GM18505 (cell line): Measurements from ENCODE around the gene GDPD5.

Source experiments
- ATAC-seq: cut with Tn5 transposase; IDR thresholded peaks from one replicate; pipeline ENCODE4 v1.9.1; 2021; ENCODE audit not compliant: unreplicated experiment
- POLR2A ChIP-seq: IDR thresholded peaks from 4 replicates; pipeline ENCODE4 v1.6.1; 2011; ENCODE audit warnings: borderline replicate concordance; ENCODE audit not compliant: insufficient read depth, insufficient read length; ENCODE audit errors: extremely low read depth

Gene GDPD5, protein sequence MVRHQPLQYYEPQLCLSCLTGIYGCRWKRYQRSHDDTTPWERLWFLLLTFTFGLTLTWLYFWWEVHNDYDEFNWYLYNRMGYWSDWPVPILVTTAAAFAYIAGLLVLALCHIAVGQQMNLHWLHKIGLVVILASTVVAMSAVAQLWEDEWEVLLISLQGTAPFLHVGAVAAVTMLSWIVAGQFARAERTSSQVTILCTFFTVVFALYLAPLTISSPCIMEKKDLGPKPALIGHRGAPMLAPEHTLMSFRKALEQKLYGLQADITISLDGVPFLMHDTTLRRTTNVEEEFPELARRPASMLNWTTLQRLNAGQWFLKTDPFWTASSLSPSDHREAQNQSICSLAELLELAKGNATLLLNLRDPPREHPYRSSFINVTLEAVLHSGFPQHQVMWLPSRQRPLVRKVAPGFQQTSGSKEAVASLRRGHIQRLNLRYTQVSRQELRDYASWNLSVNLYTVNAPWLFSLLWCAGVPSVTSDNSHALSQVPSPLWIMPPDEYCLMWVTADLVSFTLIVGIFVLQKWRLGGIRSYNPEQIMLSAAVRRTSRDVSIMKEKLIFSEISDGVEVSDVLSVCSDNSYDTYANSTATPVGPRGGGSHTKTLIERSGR

DNA sequence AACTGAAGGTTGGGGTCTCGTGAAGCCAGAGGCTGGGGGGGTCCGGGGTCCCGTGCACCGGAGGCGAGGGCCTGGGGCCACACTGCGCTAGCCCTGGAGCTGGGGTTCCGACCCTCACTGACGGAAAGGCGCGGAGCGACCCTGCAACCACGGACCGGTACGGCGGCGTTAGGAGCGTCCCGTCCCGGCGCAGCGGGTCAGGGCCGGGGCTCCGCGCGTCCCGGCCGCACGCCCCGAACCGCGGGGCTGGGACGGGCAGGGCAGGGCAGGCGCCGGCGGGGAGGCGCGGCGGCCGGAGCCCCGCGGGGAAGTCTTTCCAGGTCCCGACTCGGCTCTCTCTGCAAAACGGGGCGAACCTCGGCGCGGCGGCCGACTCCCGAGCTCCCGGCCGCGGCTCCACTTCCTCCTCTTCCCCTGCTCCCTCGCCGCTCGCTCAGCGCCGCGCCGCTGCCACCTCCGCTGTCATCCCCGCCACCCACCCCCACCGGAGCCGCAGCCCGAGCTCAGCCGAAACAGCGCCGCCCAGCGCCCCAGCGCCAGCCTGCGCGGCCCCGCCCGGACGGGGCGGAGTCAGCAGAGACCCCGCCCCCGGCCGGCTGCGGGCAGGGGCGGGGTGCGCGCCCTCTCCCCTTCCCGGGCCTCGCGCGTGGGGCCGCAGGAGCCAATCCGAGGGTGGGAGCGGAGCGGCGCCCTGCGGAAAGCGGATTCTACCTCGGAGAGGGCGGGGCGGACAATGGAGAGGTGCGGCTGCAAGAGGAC, at the start of gene GDPD5:
TSS of gene GDPD5 (minus strand) at position 509 of the 759 bp plus-strand sequence. CDS start 48,206 bp downstream, outside the sequence.
- peak; percentile 75 for ATAC-seq
- peak; percentile 61 for TF ChIP-seq POLR2A

DNA sequence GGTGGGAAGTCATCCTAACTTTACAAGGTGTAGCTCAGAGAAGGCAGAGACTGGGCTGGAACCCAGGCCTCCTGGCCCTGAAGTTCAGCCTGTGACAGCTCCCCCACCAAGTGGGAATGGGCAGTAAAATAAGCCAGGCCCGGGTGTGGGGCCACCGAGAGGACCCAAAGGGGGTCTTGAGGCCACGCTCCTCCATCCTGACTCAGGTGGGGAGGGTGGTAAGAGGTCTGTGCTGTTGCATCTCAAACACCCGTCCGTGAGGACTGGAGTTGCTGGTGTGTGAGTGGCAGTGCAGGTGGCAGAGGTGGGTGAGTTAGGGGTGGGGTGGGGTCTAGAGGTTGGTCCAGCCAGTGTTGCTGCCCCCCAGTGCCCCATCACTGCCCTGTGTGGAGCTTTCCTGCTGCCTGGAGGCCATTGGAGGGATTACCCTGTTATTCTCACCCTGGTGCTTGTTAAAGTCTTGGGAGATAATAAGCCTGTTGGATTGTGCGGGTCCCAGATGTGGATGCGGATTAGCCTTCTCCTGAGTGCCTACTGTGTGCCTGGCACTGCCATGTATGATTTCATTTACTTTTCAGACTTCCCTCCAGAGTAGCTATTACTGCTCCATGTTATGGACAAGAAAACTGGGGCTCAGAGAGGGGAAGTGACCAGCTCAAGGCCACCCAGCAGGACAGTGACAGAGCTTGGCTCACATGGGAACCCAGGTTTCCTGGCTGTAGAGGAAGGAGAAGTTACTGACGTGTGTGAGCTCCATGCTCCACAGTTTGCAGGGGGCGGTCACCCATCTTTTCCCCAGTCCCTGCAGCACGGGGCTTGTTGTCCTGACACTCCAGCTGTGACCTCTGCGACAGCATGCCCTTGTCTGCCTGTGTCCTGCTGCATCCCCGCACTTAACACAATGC, 49.2 kb upstream of the GDPD5 start:
- no peak for ATAC-seq

DNA sequence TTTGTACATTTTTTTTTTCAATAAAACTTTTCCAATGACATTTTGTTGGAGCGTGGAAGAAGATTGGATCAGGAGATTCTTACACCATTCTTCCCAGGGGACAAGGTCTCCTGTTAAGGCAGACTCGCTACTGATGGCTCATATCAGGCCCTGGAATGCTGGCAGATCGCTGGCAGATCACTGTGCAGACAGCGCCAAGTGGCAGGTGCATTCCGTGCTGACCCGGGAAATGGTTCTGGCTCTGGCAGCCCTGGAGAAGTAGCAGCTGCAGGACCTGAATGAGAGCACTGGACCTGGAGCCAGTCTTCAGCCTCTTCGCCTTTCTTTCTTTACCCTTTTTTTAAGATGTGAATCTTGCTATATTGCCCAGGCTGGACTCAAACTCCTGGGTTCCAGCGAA, 47.0 kb upstream of the GDPD5 start:
- no peak for ATAC-seq
- TF ChIP-seq POLR2A: no peak

More for the DNA sequence above, 49.2 kb upstream of the GDPD5 start:
- TF ChIP-seq POLR2A: no peak

DNA sequence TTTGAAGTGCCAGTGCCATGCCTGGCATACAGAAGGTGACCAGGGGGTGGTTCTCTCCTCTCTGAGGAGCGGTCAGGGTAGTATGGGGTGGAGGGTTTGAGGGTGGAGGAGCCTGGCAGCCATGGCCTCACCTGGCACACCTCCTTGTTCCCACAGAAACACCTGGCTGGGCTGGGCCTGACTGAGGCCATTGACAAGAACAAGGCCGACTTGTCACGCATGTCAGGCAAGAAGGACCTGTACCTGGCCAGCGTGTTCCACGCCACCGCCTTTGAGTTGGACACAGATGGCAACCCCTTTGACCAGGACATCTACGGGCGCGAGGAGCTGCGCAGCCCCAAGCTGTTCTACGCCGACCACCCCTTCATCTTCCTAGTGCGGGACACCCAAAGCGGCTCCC, 45.9 kb upstream of the GDPD5 start:
- ATAC-seq: no peak
- TF ChIP-seq POLR2A: no peak

DNA sequence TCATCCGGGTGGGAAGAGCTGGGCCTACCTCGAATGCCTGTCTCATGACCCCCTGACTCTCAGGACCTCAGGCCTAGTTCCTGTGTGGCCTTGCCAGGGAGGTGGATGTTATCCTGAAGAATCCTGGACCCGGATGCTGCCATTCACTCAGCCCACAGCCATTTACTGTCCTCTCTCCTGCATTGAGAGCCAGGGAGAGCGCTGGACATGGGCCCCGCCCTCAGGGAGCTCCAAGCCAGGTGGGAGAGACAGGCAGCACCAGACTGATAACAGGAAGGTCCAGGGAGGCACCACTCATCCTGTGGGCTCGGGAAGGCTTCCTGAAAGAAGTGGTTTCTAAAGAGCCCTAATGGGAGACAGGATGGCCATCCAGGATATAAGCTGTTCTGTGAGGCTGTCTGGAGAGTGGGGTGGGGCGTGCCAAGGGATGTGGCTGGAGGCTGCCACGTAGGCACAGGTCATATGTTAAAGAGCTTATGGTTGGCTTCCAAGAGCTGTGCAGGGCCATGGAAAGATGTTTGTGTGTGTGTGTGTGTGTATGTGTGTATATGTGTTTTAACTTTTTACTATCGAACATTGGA, 44.9 kb upstream of the GDPD5 start:
- ATAC-seq: no peak
- no peak for TF ChIP-seq POLR2A

DNA sequence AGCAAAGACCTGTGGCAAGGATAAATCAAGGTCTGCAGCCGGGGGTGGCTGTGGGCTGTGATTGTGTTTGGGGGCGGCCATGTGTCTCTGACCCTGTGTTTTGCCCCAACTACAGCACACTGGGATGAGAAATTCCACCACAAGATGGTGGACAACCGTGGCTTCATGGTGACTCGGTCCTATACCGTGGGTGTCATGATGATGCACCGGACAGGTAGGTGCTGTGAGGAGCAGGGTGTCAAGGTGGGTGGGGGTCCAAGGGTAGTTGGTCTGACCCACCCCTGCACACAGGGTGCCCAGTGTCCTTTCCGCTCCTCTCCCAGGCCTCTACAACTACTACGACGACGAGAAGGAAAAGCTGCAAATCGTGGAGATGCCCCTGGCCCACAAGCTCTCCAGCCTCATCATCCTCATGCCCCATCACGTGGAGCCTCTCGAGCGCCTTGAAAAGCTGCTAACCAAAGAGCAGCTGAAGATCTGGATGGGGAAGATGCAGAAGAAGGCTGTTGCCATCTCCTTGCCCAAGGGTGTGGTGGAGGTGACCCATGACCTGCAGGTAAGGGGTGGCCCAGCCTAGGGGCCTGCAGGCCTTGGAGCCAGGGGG, 43.0 kb upstream of the GDPD5 start:
- no peak for ATAC-seq
- no peak for TF ChIP-seq POLR2A

DNA sequence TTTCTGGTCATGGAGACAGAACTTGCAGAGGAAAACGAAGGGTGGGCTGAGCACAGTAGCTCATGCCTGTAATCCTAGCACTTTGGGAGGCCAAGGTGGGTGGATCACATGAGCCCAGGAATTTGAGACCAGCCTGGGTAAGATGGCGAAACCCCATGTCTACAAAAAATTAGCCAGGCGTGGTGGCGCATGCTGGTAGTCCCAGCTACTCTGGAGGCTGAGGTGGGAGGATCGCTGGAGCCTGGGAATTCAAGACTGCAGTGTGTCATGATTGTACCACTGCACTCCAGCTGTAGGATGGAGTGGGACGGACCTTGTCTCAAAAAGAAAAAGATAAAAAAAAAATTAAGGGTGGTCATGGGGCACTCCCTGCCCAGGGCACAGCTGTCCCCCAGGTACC, 42.2 kb upstream of the GDPD5 start:
- ATAC-seq: no peak
- TF ChIP-seq POLR2A: no peak

DNA sequence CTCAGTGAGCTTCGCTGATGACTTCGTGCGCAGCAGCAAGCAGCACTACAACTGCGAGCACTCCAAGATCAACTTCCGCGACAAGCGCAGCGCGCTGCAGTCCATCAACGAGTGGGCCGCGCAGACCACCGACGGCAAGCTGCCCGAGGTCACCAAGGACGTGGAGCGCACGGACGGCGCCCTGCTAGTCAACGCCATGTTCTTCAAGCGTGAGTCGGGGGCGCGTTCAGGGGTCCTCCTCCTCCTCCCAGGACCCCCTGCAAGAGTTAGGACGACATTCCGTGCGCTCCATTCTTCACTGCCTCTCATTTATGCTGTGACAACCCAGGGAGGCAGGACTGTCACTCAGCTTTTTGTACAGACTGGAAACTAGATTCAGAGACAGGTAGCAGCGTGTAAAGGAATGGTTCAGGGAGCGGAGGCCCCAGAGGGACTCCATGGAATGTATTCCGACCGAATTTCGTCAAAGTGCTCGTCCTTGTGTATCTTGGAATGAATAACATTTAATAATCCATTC, 41.1 kb upstream of the GDPD5 start:
- TF ChIP-seq POLR2A: no peak
- ATAC-seq: no peak

DNA sequence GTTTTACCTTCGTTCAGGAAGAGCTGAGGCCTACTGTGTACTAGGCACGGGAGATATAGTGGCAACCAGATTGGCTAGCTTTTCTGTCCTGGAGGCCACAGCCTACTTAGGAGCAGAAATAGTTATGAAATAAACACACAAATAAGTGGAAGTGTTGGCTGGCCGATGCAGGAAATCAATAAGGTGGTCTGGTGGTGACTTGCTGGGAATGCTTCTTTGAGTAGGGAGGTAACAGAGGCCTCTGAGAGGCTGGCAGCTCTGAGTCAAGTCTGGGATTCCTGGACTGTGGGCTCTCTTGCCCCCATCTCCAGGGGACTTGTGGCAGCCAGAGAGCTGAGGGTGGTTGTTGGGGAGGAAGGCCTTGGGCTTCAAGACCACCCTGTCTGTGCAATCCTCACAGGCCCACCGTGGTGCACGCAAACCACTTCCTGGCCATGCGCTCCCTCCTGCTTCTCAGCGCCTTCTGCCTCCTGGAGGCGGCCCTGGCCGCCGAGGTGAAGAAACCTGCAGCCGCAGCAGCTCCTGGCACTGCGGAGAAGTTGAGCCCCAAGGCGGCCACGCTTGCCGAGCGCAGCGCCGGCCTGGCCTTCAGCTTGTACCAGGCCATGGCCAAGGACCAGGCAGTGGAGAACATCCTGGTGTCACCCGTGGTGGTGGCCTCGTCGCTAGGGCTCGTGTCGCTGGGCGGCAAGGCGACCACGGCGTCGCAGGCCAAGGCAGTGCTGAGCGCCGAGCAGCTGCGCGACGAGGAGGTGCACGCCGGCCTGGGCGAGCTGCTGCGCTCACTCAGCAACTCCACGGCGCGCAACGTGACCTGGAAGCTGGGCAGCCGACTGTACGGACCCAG, 40.4 kb upstream of the GDPD5 start:
- ATAC-seq: no peak
- no peak for TF ChIP-seq POLR2A

DNA sequence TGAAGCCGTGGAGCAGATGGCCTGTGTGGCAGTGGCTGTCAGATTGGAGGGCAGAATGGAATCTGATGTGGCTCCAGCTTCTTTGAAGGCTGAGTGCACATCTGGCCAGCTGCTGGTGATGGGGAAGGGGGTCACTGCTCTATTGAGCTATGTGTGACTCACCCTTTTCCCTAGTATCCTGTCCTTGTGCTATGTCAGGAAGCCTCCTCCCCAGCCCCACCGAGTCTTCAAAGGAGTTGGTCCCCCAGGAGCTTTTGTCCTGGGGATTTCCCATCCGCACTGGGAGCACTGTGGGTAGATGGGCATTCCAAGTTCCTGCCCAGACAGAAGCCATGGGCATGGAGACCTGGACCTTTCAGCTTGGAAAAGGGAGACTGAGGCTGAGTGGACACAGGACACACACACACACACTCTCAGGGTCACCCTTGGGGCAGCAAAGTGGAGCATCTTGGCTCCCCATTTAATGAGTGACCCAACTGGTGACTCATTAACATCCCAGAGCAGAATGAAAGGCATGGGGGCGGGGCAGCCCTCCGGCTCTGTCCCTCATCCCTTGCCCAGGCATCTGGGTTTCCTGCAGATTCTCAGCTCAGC, 39.6 kb upstream of the GDPD5 start:
- TF ChIP-seq POLR2A: no peak
- ATAC-seq: no peak
